Dermis microvascular lymphatic vessel endothelial cell (primary cell): ENCODE results near the gene ZYX. TPM values are rescaled to one million over a fixed set of nuclear protein-coding genes. Genes with fewer than 3 reads are reported as not detected.
"Not testable (repeated sequence)": the region's sequence is repeated elsewhere in the genome, so short reads cannot be mapped to it uniquely, and the experiment has no call there.

Experiments
- DNase-seq, 2 donors: peaks; one replicate each; pipeline versions ENCODE4 v3.0.0 to v3.0.0-alpha.2; 2010; ENCODE audit warnings: low read depth in 2 of 2
- total RNA-seq: library from RNA; depleted of rRNA; stranded (reverse); fragments of >200 nt; gene quantifications from 2 replicates; pipeline ENCODE4 v1.2.1, GENCODE V29; 2014

ZYX gene
- total RNA-seq, 1 donor from 2014 or later: 11.8 TPM

- DNase-seq: no peak
These were observed 3.8 kb downstream of the ZYX start for GRCh38 chr7:143384661-143385631.

GRCh38 chr7:143385891-143386781, 5.0 kb downstream of the ZYX start:
- DNase-seq: peak in 1 of 2 donors; percentile 55

- DNase-seq: no peak
These were observed 6.2 kb downstream of the ZYX start for GRCh38 chr7:143387156-143387975.

GRCh38 chr7:143388051-143388450, 6.9 kb downstream of the ZYX start:
- no peak for DNase-seq

DNA sequence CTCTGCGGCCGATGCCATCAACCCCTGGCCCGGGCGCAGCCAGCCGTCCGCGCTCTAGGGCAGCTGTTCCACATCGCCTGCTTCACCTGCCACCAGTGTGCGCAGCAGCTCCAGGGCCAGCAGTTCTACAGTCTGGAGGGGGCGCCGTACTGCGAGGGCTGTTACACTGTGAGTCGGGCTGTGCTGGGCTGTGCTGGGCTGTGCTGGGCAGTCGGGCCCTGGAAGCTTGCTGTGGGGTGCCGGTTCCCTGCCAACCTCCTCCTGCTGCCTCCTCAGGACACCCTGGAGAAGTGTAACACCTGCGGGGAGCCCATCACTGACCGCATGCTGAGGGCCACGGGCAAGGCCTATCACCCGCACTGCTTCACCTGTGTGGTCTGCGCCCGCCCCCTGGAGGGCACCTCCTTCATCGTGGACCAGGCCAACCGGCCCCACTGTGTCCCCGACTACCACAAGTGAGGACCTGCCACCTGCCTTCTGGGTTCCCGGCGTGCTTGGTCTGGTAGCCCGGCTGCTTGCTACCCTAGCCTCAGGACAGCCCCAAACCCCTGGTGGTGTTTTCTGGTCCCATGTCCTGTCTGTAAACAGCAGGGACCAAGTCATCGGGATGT, 7.5 kb downstream of the ZYX start:
- DNase-seq: no peak

DNA sequence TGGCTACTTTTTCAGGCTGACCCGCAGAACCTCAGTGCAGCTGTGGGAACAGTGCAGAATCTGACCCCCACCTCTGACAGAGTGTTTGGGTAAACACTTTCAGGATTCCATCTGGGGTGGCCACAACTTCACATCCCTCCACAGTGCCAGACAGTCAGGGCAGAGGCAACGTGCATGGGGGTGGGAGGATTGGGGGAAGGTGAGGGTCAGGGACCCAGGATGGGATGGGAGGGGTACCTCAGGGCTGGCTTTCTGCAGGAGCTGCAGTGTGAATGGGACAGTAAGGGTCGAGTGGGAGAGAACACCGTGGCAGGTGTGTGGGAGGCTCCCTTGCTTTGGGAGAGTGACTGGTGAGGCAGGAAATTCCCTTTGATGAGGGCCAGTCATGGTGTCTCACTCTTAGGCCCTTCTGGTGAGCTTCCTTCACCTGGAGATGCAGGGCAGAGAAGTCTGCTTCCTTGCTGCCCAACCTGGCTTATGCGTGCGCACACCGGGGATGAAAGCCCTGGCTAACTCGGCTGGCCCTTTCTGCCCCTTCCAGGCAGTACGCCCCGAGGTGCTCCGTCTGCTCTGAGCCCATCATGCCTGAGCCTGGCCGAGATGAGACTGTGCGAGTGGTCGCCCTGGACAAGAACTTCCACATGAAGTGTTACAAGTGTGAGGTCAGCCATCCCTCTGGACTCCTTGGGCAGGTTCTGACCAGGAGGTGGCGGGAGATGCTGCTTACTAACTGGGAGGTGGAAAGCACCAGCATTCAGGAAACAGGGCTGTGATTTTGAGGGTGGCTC, 8.4 kb downstream of the ZYX start:
- no peak for DNase-seq

DNA sequence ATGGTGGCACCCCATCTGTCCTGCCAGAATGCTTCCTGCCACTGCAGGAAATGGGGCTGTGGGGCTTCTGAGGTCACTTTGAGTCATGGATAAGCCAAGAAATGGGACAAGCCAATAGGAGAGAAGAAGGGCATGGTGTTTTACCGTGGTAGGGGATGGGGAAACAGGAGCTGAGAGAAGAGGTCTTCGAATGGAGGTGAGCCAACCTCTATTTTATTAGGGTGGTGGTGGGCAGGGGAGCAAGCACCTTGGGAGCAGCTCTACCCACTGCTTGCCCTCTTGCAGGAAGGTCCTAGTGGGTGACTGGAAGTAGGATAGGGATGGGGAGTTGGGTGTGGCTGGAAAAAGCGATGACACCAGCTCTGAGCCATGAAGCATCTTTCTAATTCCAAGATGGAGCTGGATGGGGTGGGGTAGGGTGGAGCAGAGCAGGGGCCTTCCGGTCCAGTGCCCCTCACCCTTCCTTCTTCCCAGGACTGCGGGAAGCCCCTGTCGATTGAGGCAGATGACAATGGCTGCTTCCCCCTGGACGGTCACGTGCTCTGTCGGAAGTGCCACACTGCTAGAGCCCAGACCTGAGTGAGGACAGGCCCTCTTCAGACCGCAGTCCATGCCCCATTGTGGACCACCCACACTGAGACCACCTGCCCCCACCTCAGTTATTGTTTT, 9.1 kb downstream of the ZYX start:
- DNase-seq: no peak

DNA sequence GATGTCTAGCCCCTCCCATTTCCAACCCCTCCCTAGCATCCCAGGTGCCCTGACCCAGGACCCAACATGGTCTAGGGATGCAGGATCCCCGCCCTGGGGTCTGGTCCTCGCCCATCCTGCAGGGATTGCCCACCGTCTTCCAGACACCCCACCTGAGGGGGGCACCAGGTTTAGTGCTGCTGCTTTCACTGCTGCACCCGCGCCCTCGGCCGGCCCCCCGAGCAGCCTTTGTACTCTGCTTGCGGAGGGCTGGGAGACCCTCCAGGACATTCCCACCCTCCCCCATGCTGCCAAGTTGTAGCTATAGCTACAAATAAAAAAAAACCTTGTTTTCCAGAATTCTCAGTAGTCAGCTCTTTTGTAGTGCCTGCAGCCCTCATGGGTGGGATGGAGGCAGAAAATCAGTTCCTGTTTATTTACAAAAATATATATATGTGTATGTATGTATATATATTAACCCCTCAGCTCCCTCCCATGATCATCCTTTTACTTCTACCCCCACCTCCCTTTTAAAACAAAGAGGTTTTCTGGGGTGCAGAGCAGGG, 9.7 kb downstream of the ZYX start:
- no peak for DNase-seq

DNA sequence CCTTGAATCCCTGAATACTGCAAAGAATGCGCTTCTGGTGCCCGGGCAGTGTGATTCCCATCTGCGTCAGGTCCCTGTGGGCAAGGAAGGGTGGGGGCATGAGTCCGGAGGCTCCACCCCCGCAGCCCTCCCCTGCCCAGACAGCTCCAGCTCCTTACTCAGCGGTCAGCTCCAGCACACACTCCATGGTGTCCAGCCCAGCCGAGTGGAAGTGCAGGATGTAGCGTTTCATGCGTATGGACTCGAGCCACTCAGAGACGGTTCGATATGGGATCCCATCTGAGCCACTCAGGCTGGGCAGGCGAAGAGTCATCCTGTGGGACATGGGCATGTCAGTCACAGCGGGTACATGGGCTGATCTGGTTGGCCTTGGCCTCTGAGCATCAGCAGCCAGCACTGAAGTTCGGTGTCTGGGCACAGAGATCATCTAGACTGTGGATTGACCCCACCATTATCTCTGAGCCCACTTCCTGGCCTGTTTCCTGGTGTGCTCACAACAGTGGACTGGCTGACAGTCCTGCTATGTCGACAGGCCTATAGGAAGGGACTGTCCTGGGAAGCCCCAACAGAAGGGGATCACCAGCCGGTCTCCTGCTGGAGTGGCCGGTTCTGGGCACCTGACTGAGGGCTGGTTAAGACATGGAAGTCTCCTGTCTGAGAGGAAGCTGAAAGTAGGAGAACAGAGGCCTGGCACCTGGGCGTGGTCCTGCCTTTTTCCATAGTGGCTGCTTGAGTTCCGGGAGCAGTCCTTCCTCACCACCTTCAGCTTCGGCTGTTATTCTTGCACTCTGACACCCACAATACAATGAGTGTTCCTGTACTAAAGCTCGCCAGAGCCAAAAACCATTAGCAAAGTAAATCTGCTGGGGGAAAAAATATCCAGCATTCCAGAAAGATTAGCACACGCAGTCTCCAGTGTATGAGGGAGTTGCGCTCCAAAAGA, 10.6 kb downstream of the ZYX start:
- DNase-seq: peak; percentile 90 to 94

DNA sequence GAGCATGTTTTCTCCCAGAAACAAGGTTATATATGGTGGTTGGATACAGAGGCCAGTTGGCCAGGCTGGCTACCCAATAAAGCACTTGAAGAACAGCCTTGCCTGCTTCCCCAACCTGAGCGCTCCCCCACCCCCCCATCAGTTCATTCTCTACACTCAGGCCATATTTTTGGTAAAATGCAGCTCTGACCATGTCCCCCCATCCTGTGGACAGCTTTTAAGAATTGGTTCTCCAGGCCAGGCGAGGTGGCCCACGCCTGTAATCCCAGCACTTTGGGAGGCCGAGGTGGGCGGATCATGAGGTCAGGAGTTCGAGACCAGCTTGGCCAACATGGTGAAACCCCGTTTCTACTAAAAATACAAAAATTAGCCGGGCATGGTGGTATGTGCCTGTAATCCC, 11.3 kb downstream of the ZYX start:
- DNase-seq: not testable (repeated sequence)

DNA sequence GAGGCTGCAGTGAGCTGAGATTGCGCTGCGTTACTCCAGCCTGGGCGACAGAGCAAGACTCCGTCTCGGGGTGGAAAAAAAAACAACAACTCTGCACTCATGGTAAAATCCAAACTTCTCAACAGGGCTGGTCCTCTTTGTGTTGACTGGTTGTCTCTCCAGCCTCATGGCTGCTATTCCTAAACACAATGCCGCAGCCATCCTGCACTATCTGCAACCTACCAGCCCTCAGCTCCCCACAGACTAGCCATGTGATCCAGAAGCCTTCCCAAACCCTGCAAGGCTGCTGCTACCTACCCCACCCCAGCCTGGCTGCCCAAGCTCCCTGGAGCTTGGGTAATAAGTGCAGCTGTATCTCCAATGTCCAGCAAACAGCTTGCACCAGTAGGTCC, 11.7 kb downstream of the ZYX start:
- DNase-seq: no peak

DNA sequence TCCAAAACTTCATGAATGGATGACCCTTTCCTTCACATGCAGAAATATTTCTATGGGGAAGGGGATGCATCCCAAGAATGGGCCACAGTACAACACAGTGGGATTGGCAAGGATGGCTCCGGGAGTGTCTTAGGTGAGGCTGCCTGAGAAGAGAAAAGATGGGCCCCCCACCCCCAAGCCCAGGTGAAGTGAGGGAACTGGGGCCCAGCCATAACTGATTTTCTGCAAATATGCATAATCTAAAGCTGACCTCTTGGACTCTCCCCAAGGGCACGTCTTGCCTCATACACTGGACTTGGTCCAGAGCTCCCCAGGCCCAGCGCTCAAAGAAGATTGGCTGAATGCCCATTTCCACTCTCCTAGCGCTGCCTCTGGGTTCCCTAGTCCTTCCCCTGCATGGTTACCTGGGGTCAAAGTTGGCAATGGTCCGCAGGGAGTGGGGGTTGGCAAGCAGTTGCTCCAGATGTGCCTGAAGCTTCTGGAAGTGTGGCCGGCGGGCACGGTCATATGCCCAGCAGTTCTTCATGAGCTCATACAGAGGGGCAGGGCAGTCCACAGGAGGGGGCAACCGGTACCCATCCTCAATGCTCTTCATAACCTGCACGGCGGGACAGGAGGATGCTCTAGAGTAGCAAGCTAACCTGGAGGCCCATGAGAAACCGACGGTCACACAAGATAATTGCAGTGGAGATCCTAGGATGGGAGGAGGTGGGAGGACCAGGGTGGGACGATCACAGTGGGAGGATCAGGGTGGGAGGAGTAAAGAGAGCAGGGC, 12.3 kb downstream of the ZYX start:
- no peak for DNase-seq

GRCh38 chr7:143394068-143394467, 12.9 kb downstream of the ZYX start:
- DNase-seq: no peak

- DNase-seq: no peak
These were observed 13.6 kb downstream of the ZYX start for GRCh38 chr7:143394777-143395176.

DNA sequence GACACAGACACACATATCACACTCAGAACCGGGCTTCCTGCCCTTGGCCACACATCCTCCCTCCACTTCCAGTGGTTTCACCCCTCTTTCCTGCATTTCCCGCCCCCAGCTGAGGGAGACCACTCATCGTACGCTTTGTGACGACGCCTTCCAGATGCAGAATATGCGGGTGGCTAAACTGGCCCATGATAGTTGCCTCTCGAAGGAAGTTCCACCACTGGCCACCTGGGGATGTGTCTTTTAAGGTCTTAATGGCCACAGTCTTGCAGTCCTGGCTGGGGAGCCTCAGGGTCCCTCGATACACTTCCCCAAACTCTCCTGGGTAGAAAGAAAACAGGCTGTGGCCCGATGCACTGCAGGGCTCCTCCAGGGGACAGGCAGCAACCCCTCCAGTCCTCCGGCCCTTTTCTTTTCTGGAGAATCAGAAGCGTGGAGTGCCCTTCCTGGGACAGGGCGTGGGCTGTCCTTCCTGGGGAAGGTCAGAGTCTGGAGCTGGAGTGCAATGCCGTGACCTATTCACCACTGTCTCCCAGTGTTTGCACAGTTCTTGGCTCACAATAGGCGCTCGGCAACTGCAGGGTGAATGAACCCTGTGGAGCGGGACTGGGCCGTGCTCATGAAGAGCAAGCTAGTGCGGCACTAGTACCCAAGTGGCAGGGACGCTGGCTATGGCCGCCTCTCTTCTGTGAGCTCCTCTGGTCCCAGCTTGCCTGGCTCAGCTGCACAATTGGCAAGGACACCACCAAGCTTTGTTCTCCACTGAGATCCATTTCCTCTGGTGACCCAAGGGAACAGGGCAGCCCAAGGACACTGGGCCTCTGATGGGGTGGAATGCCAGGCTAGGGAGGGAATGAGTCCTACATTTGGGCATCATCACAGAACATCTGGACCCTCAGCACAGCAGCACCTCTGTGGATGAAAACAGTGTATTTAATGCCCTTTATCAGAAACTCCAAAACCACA, 14.3 kb downstream of the ZYX start:
- no peak for DNase-seq

DNA sequence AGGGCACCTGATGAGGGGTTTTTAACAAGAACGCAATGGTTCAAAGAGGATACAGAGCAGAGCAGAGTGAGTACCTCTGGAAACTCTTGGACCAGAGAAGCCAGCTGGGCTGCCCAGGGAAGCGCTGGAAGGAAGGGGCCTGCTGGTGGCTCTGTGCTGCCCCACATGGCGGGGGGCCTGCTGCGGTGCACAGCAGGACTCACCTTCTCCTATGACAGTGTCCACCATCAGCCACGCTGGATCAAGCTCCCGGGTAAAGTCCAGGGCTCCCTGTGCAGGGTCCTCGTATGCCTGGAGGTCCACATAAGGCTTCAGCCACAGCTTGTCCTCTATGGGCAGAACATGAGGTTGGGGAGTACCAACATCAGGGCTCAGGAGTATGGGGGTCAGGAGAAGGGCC, 15.0 kb downstream of the ZYX start:
- DNase-seq: no peak
